ENCODE results near the gene MYRIP.
A peak's percentile ranks its signal among the peaks of the same experiment; 100 is the strongest.

The MYRIP gene

GRCh38 chr3:40190056-40190455, 380.6 kb downstream of the MYRIP start:
- no peak for DNase-seq (ENCODE audit: low read depth)

GRCh38 chr3:40191251-40191650, 381.8 kb downstream of the MYRIP start:
- DNase-seq (ENCODE audit: low read depth) = no peak

GRCh38 chr3:40191850-40192448, 382.5 kb downstream of the MYRIP start:
- peak; percentile 62 for DNase-seq (ENCODE audit: low read depth)

GRCh38 chr3:40192628-40193027, 383.2 kb downstream of the MYRIP start:
- no peak for DNase-seq (ENCODE audit: low read depth)

GRCh38 chr3:40196966-40197365, 387.6 kb downstream of the MYRIP start:
- no peak for DNase-seq (ENCODE audit: low read depth)

GRCh38 chr3:40200692-40201316, 391.4 kb downstream of the MYRIP start:
- DNase-seq (ENCODE audit: low read depth) = no peak

- no peak for DNase-seq (ENCODE audit: low read depth)
Observed at GRCh38 chr3:40201770-40202169, 392.4 kb downstream of the MYRIP start.

- DNase-seq (ENCODE audit: low read depth) = no peak
Observed at GRCh38 chr3:40206522-40206921, 397.1 kb downstream of the MYRIP start.

GRCh38 chr3:40207796-40208195, 398.4 kb downstream of the MYRIP start:
- no peak for DNase-seq (ENCODE audit: low read depth)

GRCh38 chr3:40208251-40208650, 398.8 kb downstream of the MYRIP start:
- no peak for DNase-seq (ENCODE audit: low read depth)

- DNase-seq (ENCODE audit: low read depth) = peak; percentile 20
Observed at GRCh38 chr3:40211579-40211978, 402.2 kb downstream of the MYRIP start.

- no peak for DNase-seq (ENCODE audit: low read depth)
Observed at GRCh38 chr3:40213556-40213955, 404.1 kb downstream of the MYRIP start.

GRCh38 chr3:40215015-40215414, 405.6 kb downstream of the MYRIP start:
- no peak for DNase-seq (ENCODE audit: low read depth)

GRCh38 chr3:40216471-40216870, 407.1 kb downstream of the MYRIP start:
- DNase-seq (ENCODE audit: low read depth) = no peak

GRCh38 chr3:40223856-40224255, 414.4 kb downstream of the MYRIP start:
- no peak for DNase-seq (ENCODE audit: low read depth)

GRCh38 chr3:40224796-40225515, 415.5 kb downstream of the MYRIP start:
- no peak for DNase-seq (ENCODE audit: low read depth)

GRCh38 chr3:40226636-40227035, 417.2 kb downstream of the MYRIP start:
- DNase-seq (ENCODE audit: low read depth) = no peak

- DNase-seq (ENCODE audit: low read depth) = no peak
Observed at GRCh38 chr3:40228792-40229350, 419.5 kb downstream of the MYRIP start.

GRCh38 chr3:40229386-40229785, 420.0 kb downstream of the MYRIP start:
- no peak for DNase-seq (ENCODE audit: low read depth)

- DNase-seq (ENCODE audit: low read depth) = no peak
Observed at GRCh38 chr3:40229963-40230362, 420.6 kb downstream of the MYRIP start.

- no peak for DNase-seq (ENCODE audit: low read depth)
Observed at GRCh38 chr3:40230382-40230781, 421.0 kb downstream of the MYRIP start.

GRCh38 chr3:40232626-40233025, 423.2 kb downstream of the MYRIP start:
- DNase-seq (ENCODE audit: low read depth) = no peak

GRCh38 chr3:40237159-40237558, 427.8 kb downstream of the MYRIP start:
- no peak for DNase-seq (ENCODE audit: low read depth)
